Thymus (tissue), 11 donors: ENCODE results near the gene SMAD5. TPM values are rescaled to one million over a fixed set of nuclear protein-coding genes. Genes with fewer than 3 reads are reported as not detected.

Experiments used
- DNase-seq, 9 donors: peaks; one replicate each; pipeline ENCODE4 v3.0.0-alpha.2; 2013; ENCODE audit warnings: low spot score in 9 of 9, low read depth in 6 of 9, missing footprints in 1 of 9
- H3K27ac ChIP-seq, 2 donors: one replicate each; pipeline ENCODE4 v1.5.1; 2013; ENCODE audit warnings: control low read depth in 1 of 2, low read depth in 1 of 2, low read length in 1 of 2, mild to moderate bottlenecking in 1 of 2, moderate library complexity in 1 of 2
- H3K27me3 ChIP-seq, 2 donors: one replicate each; pipeline ENCODE4 v1.5.1; 2013; ENCODE audit warnings: low read length in 1 of 2; ENCODE audit not compliant: control insufficient read depth in 2 of 2, insufficient read depth in 1 of 2
- H3K36me3 ChIP-seq, 2 donors: one replicate each; pipeline ENCODE4 v1.5.1; 2013; ENCODE audit warnings: low read length in 1 of 2, mild to moderate bottlenecking in 1 of 2, moderate library complexity in 1 of 2; ENCODE audit not compliant: control insufficient read depth in 2 of 2, insufficient read depth in 2 of 2
- H3K4me1 ChIP-seq, 2 donors: one replicate each; pipeline ENCODE4 v1.5.1; 2013; ENCODE audit warnings: low read length in 2 of 2; ENCODE audit not compliant: control insufficient read depth in 2 of 2, insufficient read depth in 2 of 2
- H3K4me3 ChIP-seq, 2 donors: one replicate each; pipeline ENCODE4 v1.5.1; 2013; ENCODE audit warnings: low read length in 2 of 2, control low read depth in 1 of 2, mild to moderate bottlenecking in 1 of 2
- H3K9me3 ChIP-seq, 2 donors: one replicate each; pipeline ENCODE4 v1.5.1; 2013; ENCODE audit warnings: low read length in 1 of 2, mild to moderate bottlenecking in 1 of 2; ENCODE audit not compliant: control insufficient read depth in 2 of 2, insufficient read depth in 1 of 2
- WGBS: extraction: QIAGEN DNeasy Blood & Tissue Kit; methylation state at CpG from one replicate; pipeline ENCODE4 v1.1.7; 2013; 5-methylcytosine and 5-hydroxymethylcytosine counted together
- polyA plus RNA-seq: library from polyadenylated mRNA; stranded (reverse); fragments of 200-250 nt; gene quantifications from one replicate; pipeline ENCODE4 v1.2.3, GENCODE V29; 2013
- total RNA-seq: library from RNA; stranded (reverse); fragments of 120-200 nt; gene quantifications from one replicate; pipeline ENCODE4 v1.2.4, GENCODE V29; 2013
- donor health status: healthy.

The SMAD5 gene
- total and polyA plus RNA-seq, 2 donors = 12.2 to 20.1 TPM

GRCh38 chr5:136094913-136095641 is 37.6 kb upstream of the SMAD5 start:
- 92% methylated on average over 8 of the region's 8 CpGs for WGBS

DNA sequence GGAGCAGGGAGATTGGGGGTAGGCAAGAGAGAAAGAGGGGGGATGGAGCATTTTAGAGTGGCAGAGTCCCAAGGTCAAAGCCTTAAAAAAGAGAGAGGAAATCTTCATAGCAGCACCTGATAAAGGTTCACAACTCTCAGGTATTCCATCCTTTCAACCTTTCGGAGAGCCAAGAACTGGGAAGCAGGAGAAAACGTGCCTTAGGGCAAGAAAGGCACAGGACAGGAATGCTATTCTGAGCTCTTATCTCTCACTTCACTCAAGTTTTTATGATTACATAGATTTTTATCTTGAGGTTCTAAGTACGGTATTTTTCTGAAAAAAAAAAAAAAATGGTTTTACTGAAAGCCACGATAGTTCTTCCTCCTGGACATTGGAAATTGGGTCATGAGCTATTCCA is 34.5 kb upstream of the SMAD5 start:
- Histone ChIP-seq H3K4me3 (no peak overlapping the region), H3K9me3 (no peaks in the 10 kb centered on the region), H3K27ac (no peak overlapping the region), H3K4me1 (no peaks in the 10 kb centered on the region), H3K27me3 (peaks cover 2 to 13% of the 10 kb centered on the region in 2 donors), H3K36me3 (no peaks in the 10 kb centered on the region)
- DNase-seq = no peak
- WGBS = 49% methylated on average over 4 of the region's 4 CpGs

More at GRCh38 chr5:136094913-136095641, 37.6 kb upstream of the SMAD5 start:
- Histone ChIP-seq H3K27ac (no peak overlapping the region), H3K9me3 (no peaks in the 10 kb centered on the region), H3K36me3 (no peaks in the 10 kb centered on the region), H3K4me1 (no peaks in the 10 kb centered on the region), H3K4me3 (no peak overlapping the region), H3K27me3 (peaks cover 0 to 10% of the 10 kb centered on the region in 2 donors)
- DNase-seq = no peak

DNA sequence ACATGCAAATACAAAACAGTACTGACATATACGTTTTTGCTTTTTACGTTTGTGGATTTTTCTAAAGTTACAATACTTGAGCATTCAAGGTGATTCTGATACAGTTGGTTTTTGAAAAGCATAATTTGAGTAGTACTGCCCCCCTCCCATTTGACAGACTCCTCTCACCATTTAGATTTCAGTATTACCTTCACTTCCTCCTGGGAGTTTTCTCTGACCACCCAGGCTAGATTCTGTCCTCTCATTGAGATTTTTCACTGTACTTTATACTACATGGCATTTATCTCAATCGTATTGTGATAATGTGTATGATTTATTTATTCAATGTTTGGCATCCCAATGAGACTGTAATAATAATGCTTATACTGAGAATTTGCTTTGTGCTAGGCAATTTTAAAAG is 32.8 kb upstream of the SMAD5 start:
- WGBS = 92% methylated on average over 3 of the region's 3 CpGs
- Histone ChIP-seq H3K27ac (no peak overlapping the region), H3K4me3 (no peak overlapping the region), H3K36me3 (no peaks in the 10 kb centered on the region), H3K9me3 (no peaks in the 10 kb centered on the region), H3K4me1 (peaks cover 0 to 2% of the 10 kb centered on the region in 2 donors), H3K27me3 (peaks cover 2 to 8% of the 10 kb centered on the region in 2 donors)
- DNase-seq = no peak

- peaks cover 0 to 2% of the 10 kb centered on the region in 2 donors for H3K4me1 ChIP-seq
- DNase-seq = no peak
- H3K27ac ChIP-seq = no peak overlapping the region
- no peak overlapping the region for H3K4me3 ChIP-seq
- H3K27me3 ChIP-seq = peaks cover 2 to 8% of the 10 kb centered on the region in 2 donors
- no peaks in the 10 kb centered on the region for H3K9me3 ChIP-seq
- H3K36me3 ChIP-seq = no peaks in the 10 kb centered on the region
- whole genome bisulfite sequencing = 97% methylated on average over 1 of the region's 1 CpG
These were observed 30.8 kb upstream of the SMAD5 start for GRCh38 chr5:136101884-136102283.

- Histone ChIP-seq H3K27ac (no peak overlapping the region), H3K27me3 (peaks cover 2 to 3% of the 10 kb centered on the region in 2 donors), H3K9me3 (no peaks in the 10 kb centered on the region), H3K36me3 (no peaks in the 10 kb centered on the region), H3K4me1 (peaks cover 0 to 5% of the 10 kb centered on the region in 2 donors), H3K4me3 (no peak overlapping the region)
- DNase-seq = no peak
- 97% methylated on average over 1 of the region's 1 CpG for WGBS
These were observed 29.5 kb upstream of the SMAD5 start for GRCh38 chr5:136103118-136103517.

DNA sequence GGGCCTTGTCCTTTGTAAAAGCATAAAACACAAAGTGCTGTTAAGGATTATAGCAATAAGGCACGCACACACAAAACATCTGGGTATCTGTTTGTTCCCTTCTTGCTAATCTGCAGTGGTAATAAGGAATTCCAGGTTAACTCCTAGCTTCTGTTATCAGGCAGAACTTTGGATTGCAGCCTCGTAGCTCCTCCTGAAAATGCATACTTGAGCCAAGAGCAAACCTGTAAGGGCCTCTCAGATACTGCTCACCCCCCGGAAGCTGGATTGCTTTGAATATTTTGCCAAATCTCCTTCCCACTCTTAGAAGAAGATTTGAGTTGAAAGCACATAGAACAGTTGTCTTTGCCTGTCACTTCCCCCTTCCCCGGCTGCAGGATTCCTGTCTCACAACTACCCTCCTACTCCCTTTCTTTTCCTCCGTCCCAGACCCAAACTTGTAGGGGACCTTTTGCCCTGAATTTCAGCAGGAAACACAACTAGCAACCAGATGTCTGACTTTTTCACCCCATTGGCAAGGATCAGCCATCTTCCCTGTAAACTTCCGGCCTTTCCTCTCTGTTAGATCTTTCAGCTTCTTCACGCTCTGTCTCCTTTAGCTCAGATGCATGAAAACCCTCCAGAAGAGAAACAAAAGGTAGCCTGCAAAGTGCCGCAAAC is 28.2 kb upstream of the SMAD5 start:
- no peaks in the 10 kb centered on the region for H3K9me3 ChIP-seq
- peak overlapping the region; percentile 40 to 65 for H3K27ac ChIP-seq
- H3K4me1 ChIP-seq = peaks cover 0 to 10% of the 10 kb centered on the region in 2 donors
- DNase-seq = no peak
- 85% methylated on average over 8 of the region's 8 CpGs for WGBS
- peaks cover 2 to 3% of the 10 kb centered on the region in 2 donors for H3K27me3 ChIP-seq
- no peaks in the 10 kb centered on the region for H3K36me3 ChIP-seq
- H3K4me3 ChIP-seq = no peak overlapping the region

DNA sequence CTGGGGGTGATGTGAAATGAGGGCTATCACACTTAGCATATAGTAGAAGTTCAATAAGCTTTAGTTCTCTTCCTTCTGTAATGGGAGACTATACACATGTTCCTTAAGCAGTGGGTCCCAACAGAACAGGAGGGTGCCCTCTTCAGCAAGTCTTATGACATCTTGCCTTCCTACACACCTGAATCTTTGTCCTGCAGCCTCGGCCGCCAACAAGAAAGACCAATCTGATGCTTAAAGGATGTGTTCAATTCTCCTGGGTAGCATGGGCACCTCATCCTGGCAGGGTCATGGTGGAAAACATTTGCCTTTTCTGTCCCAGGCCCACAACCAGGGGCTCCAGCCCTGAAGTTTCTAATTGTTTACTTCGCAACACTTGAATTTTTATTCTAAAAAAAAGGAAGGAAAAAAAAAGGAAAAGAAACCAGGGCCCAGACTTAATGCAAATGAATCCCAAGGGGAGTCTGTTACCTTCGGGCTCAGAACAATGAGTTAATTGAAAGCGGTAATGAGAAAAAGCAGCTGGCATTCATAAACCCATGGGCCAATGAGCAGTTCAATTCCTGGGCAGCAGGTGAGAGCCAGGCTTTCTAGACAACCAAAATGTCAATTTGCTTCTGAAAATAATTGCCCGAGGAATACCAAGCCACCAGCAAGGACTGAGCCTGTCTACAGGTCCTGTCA is 26.2 kb upstream of the SMAD5 start:
- no peak overlapping the region for H3K27ac ChIP-seq
- 86% methylated on average over 6 of the region's 6 CpGs for WGBS
- no peaks in the 10 kb centered on the region for H3K9me3 ChIP-seq
- H3K4me1 ChIP-seq = peaks cover 0 to 14% of the 10 kb centered on the region in 2 donors
- no peak for DNase-seq
- H3K36me3 ChIP-seq = no peaks in the 10 kb centered on the region
- peaks cover 1 to 2% of the 10 kb centered on the region in 2 donors for H3K27me3 ChIP-seq
- no peak overlapping the region for H3K4me3 ChIP-seq

DNA sequence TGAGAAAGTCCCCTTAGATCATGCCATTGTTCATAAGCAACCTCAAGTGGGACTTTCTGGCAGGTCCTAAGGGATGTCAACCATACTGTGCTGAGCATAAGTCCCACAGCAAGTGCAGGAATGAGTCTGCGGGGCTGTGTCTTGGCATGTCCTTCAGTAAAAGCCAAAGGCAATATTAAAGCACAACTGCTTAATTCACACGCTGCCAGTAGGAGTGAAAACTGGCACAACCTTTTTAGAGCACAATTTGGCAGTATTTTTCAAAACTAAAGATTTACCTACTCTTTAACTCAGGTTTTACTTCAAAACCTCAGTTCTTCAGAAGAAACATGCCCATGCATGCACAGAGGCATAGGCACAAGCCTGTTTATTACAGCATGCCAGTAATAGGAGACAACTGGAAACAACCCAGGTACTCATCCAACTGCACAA is 24.4 kb upstream of the SMAD5 start:
- no peak overlapping the region for H3K4me3 ChIP-seq
- peak in 1 of 9 donors; percentile 19 for DNase-seq
- no peaks in the 10 kb centered on the region for H3K36me3 ChIP-seq
- no peaks in the 10 kb centered on the region for H3K9me3 ChIP-seq
- H3K4me1 ChIP-seq = peaks cover 0 to 17% of the 10 kb centered on the region in 2 donors
- H3K27me3 ChIP-seq = no peaks in the 10 kb centered on the region
- 84% methylated on average over 2 of the region's 2 CpGs for WGBS
- peak overlapping the region in 1 of 2 donors; percentile 67 for H3K27ac ChIP-seq

GRCh38 chr5:136108766-136109165 is 23.9 kb upstream of the SMAD5 start:
- peak overlapping the region in 1 of 2 donors; percentile 36 for H3K27ac ChIP-seq
- no peaks in the 10 kb centered on the region for H3K36me3 ChIP-seq
- no peak overlapping the region for H3K4me3 ChIP-seq
- no peaks in the 10 kb centered on the region for H3K9me3 ChIP-seq
- peaks cover 0 to 21% of the 10 kb centered on the region in 2 donors for H3K4me1 ChIP-seq
- 98% methylated on average over 1 of the region's 1 CpG for whole genome bisulfite sequencing
- no peak for DNase-seq
- no peaks in the 10 kb centered on the region for H3K27me3 ChIP-seq
